ENCODE measurements around the gene MYRFL.

MYRFL gene

GRCh38 chr12:69897744-69898143 is 72.7 kb downstream of the MYRFL start:
- no peak for DNase-seq (ENCODE audit: low read depth)

- no peak for DNase-seq (ENCODE audit: low read depth)
These were observed 73.2 kb downstream of the MYRFL start for GRCh38 chr12:69898236-69898635.

- DNase-seq (ENCODE audit: low read depth), result peak; percentile 56
These were observed 75.7 kb downstream of the MYRFL start for GRCh38 chr12:69900720-69901131.

GRCh38 chr12:69901221-69901905 is 76.3 kb downstream of the MYRFL start:
- no peak for DNase-seq (ENCODE audit: low read depth)

- DNase-seq (ENCODE audit: low read depth), result no peak
These were observed 78.5 kb downstream of the MYRFL start for GRCh38 chr12:69903548-69903947.

GRCh38 chr12:69904777-69905176 is 79.8 kb downstream of the MYRFL start:
- no peak for DNase-seq (ENCODE audit: low read depth)

GRCh38 chr12:69905801-69906200 is 80.8 kb downstream of the MYRFL start:
- DNase-seq (ENCODE audit: low read depth), result no peak

GRCh38 chr12:69906411-69907216 is 81.6 kb downstream of the MYRFL start:
- DNase-seq (ENCODE audit: low read depth), result no peak

- no peak for DNase-seq (ENCODE audit: low read depth)
These were observed 83.2 kb downstream of the MYRFL start for GRCh38 chr12:69908203-69908602.

GRCh38 chr12:69910694-69911093 is 85.7 kb downstream of the MYRFL start:
- DNase-seq (ENCODE audit: low read depth), result no peak

GRCh38 chr12:69913526-69913925 is 88.5 kb downstream of the MYRFL start:
- no peak for DNase-seq (ENCODE audit: low read depth)

- no peak for DNase-seq (ENCODE audit: low read depth)
These were observed 90.9 kb downstream of the MYRFL start for GRCh38 chr12:69915964-69916363.

- DNase-seq (ENCODE audit: low read depth), result no peak
These were observed 91.7 kb downstream of the MYRFL start for GRCh38 chr12:69916544-69917235.

- DNase-seq (ENCODE audit: low read depth), result no peak
These were observed 93.3 kb downstream of the MYRFL start for GRCh38 chr12:69918287-69918686.

GRCh38 chr12:69919495-69919894 is 94.5 kb downstream of the MYRFL start:
- no peak for DNase-seq (ENCODE audit: low read depth)

- no peak for DNase-seq (ENCODE audit: low read depth)
These were observed 96.8 kb downstream of the MYRFL start for GRCh38 chr12:69921831-69922230.

- DNase-seq (ENCODE audit: low read depth), result no peak
These were observed 98.0 kb downstream of the MYRFL start for GRCh38 chr12:69922999-69923398.

GRCh38 chr12:69925291-69925690 is 100.3 kb downstream of the MYRFL start:
- no peak for DNase-seq (ENCODE audit: low read depth)

- no peak for DNase-seq (ENCODE audit: low read depth)
These were observed 102.1 kb downstream of the MYRFL start for GRCh38 chr12:69927164-69927563.

- no peak for DNase-seq (ENCODE audit: low read depth)
These were observed 104.1 kb downstream of the MYRFL start for GRCh38 chr12:69929125-69929524.

- no peak for DNase-seq (ENCODE audit: low read depth)
These were observed 104.5 kb downstream of the MYRFL start for GRCh38 chr12:69929531-69929930.

GRCh38 chr12:69931569-69931968 is 106.5 kb downstream of the MYRFL start:
- no peak for DNase-seq (ENCODE audit: low read depth)

- no peak for DNase-seq (ENCODE audit: low read depth)
These were observed 107.1 kb downstream of the MYRFL start for GRCh38 chr12:69932154-69932553.

Data from activated T-cell treated with anti-CD3 and anti-CD28 coated beads for 24 hours (primary cell).